ENCODE data around the gene ANKRD12.

ANKRD12 gene

DNA sequence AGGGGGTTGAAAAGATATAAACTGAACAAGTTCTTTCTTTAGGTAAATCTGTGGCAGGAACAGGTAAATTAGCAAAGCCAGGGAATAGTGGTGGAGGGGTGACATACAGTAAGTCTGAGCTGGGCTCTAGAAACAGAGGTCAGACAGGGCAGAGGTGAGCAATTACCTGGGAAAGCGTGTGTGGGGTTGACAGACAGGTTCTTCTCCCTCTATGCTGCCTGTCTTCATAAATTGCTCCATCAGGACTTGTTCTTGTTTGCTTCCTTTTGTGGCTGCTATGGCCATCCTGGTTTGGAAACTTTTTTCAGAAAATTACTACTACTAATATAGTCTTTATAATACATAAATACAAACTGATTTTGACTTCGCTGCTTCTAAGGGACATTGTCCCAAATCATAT lies 3.4 kb upstream of the ANKRD12 start:
- in situ Hi-C loops (cut with MboI; ENCODE audit: low pct_unique_long_range_greater_than_20kb, low sequenced_read_pairs, unreplicated experiment), result no loop called here
- no peak for DNase-seq (ENCODE audit: low spot score)
- TF ChIP-seq, protein P1, sequence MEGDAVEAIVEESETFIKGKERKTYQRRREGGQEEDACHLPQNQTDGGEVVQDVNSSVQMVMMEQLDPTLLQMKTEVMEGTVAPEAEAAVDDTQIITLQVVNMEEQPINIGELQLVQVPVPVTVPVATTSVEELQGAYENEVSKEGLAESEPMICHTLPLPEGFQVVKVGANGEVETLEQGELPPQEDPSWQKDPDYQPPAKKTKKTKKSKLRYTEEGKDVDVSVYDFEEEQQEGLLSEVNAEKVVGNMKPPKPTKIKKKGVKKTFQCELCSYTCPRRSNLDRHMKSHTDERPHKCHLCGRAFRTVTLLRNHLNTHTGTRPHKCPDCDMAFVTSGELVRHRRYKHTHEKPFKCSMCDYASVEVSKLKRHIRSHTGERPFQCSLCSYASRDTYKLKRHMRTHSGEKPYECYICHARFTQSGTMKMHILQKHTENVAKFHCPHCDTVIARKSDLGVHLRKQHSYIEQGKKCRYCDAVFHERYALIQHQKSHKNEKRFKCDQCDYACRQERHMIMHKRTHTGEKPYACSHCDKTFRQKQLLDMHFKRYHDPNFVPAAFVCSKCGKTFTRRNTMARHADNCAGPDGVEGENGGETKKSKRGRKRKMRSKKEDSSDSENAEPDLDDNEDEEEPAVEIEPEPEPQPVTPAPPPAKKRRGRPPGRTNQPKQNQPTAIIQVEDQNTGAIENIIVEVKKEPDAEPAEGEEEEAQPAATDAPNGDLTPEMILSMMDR (IDR thresholded peaks at IDR 0.05; ENCODE audit: extremely low read depth, insufficient read depth, missing control alignments), result no peak

DNA sequence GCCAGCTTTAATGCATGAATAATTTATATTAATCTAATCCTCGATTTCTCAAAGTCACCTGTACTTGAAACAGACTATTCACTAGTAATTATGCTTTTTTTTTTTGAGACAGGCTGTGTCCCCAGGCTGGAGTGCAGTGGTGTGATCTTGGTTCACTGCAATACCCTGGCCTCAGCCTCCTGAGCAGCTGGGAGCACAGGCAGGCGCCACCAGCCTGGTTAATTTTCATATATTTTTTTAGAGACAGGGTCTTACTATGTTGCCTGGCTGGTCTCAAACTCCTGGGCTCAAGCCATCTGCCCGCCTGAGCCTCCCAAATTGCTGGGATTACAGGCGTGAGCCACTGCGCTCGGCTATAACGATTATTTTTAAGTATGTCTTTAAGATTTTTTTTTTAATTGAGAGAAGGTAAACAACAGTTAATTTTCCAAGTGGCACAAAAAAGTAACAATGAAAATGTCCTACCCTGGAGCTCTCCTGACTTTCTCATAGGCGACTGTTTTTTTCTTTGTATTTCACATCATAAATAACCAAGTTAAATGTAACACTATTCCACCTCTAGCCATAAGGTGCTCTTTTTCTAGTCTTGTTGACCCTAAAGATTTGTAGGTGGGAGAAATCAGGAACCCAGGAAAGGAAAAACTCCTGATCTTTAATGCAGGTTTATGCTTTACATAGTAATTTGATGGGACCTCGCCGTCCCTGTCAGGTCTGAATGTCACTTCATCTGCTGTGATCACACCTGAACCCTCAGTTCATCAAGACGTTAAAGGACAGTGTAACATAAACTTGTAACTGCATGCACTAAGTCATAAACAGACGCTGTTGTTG lies 1.3 kb upstream of the ANKRD12 start:
- TF ChIP-seq, protein P1 (IDR thresholded peaks at IDR 0.05; ENCODE audit: extremely low read depth, insufficient read depth, missing control alignments), result no peak
- in situ Hi-C loops (cut with MboI; ENCODE audit: low pct_unique_long_range_greater_than_20kb, low sequenced_read_pairs, unreplicated experiment), result no loop called here
- no peak for DNase-seq (ENCODE audit: low spot score)

DNA sequence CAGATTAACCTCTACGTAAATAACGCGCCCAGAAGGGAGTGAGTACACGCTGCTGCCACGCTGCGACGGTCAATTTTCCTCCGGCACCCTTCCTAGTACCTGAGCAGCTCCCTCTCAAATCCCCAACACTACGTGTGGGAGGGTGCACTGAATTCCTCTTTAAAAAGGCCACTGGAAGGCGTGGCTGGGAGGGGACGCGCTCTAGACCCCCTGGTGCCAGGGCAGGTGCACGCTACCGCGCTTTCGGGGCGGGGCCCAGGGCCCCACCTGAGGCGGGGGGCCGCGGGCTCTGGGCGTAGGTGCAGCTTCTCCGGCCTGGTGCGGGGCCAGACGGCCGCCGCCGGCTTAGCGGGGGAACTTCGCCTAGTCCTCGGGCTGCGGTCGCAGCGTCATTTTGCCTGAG lies 668 bp upstream of the ANKRD12 start:
- TF ChIP-seq, protein P1 (IDR thresholded peaks at IDR 0.05; ENCODE audit: extremely low read depth, insufficient read depth, missing control alignments), result no peak
- peak; percentile 18 for DNase-seq (ENCODE audit: low spot score)
- in situ Hi-C loops (cut with MboI; ENCODE audit: low pct_unique_long_range_greater_than_20kb, low sequenced_read_pairs, unreplicated experiment), result no loop called here

GRCh38 chr18:9137168-9138066 lies 836 bp downstream of the ANKRD12 start:
- peak; percentile 88 for DNase-seq (ENCODE audit: low spot score)
- TF ChIP-seq, protein P1 (IDR thresholded peaks at IDR 0.05; ENCODE audit: extremely low read depth, insufficient read depth, missing control alignments), result no peak
- in situ Hi-C loops (cut with MboI; ENCODE audit: low pct_unique_long_range_greater_than_20kb, low sequenced_read_pairs, unreplicated experiment), result no loop called here

GRCh38 chr18:9139400-9140039 lies 2.9 kb downstream of the ANKRD12 start:
- DNase-seq (ENCODE audit: low spot score), result no peak
- TF ChIP-seq, protein P1 (IDR thresholded peaks at IDR 0.05; ENCODE audit: extremely low read depth, insufficient read depth, missing control alignments), result no peak
- in situ Hi-C loops (cut with MboI; ENCODE audit: low pct_unique_long_range_greater_than_20kb, low sequenced_read_pairs, unreplicated experiment), result no loop called here

GRCh38 chr18:9140381-9140780 lies 3.8 kb downstream of the ANKRD12 start:
- in situ Hi-C loops (cut with MboI; ENCODE audit: low pct_unique_long_range_greater_than_20kb, low sequenced_read_pairs, unreplicated experiment), result no loop called here
- TF ChIP-seq, protein P1 (IDR thresholded peaks at IDR 0.05; ENCODE audit: extremely low read depth, insufficient read depth, missing control alignments), result no peak
- peak; percentile 15 for DNase-seq (ENCODE audit: low spot score)

Measured in GM13977 (cell line).